GM18909 (cell line): Measurements from ENCODE around the gene ARSG.
"Not testable (repeated sequence)": the region's sequence is repeated elsewhere in the genome, so short reads cannot be mapped to it uniquely, and the experiment has no call there.

Experiments
- ATAC-seq: cut with Tn5 transposase; IDR thresholded peaks from one replicate; pipeline ENCODE4 v1.9.1; 2021; ENCODE audit warnings: mild to moderate bottlenecking; ENCODE audit not compliant: unreplicated experiment, poor library complexity

ARSG gene

GRCh38 chr17:68324654-68325336, 33.5 kb downstream of the ARSG start:
- ATAC-seq: no peak

- no peak for ATAC-seq
Observed at GRCh38 chr17:68325961-68326360, 34.7 kb downstream of the ARSG start.

- ATAC-seq: no peak
Observed at GRCh38 chr17:68326681-68327080, 35.4 kb downstream of the ARSG start.

GRCh38 chr17:68327823-68328557, 36.7 kb downstream of the ARSG start:
- ATAC-seq: no peak

GRCh38 chr17:68328676-68329075, 37.4 kb downstream of the ARSG start:
- ATAC-seq: no peak

GRCh38 chr17:68329331-68329730, 38.0 kb downstream of the ARSG start:
- ATAC-seq: no peak

GRCh38 chr17:68331932-68332331, 40.6 kb downstream of the ARSG start:
- not testable (repeated sequence) for ATAC-seq

GRCh38 chr17:68334393-68334792, 43.1 kb downstream of the ARSG start:
- ATAC-seq: no peak

GRCh38 chr17:68341482-68341881, 50.2 kb downstream of the ARSG start:
- no peak for ATAC-seq

GRCh38 chr17:68343976-68344375, 52.7 kb downstream of the ARSG start:
- no peak for ATAC-seq

GRCh38 chr17:68344701-68345136, 53.4 kb downstream of the ARSG start:
- ATAC-seq: no peak

- ATAC-seq: peak; percentile 76
Observed at GRCh38 chr17:68346448-68346847, 55.2 kb downstream of the ARSG start.

GRCh38 chr17:68347380-68347779, 56.1 kb downstream of the ARSG start:
- ATAC-seq: no peak

- ATAC-seq: peak; percentile 63
Observed at GRCh38 chr17:68349157-68349556, 57.9 kb downstream of the ARSG start.

GRCh38 chr17:68351395-68351794, 60.1 kb downstream of the ARSG start:
- no peak for ATAC-seq

- no peak for ATAC-seq
Observed at GRCh38 chr17:68352041-68352440, 60.7 kb downstream of the ARSG start.

GRCh38 chr17:68352671-68353070, 61.4 kb downstream of the ARSG start:
- ATAC-seq: not testable (repeated sequence)

- ATAC-seq: no peak
Observed at GRCh38 chr17:68353111-68353521, 61.8 kb downstream of the ARSG start.

GRCh38 chr17:68354311-68354710, 63.0 kb downstream of the ARSG start:
- ATAC-seq: not testable (repeated sequence)

GRCh38 chr17:68355108-68355507, 63.8 kb downstream of the ARSG start:
- not testable (repeated sequence) for ATAC-seq

- ATAC-seq: peak; percentile 86
Observed at GRCh38 chr17:68356520-68356919, 65.2 kb downstream of the ARSG start.
